Heart right ventricle (tissue), 16 donors: ENCODE data around the gene SGSH. TPM values are rescaled to one million over a fixed set of nuclear protein-coding genes. Genes with fewer than 3 reads are reported as not detected.

Experiments
- ATAC-seq, 8 donors: fragments of 200-7000 bp; cut with Tn5 transposase; one replicate each; pipeline ENCODE4 v1.9.1; 2020; ENCODE audit warnings: mild to moderate bottlenecking in 8 of 8, moderate library complexity in 8 of 8, moderate number of reproducible peaks in 1 of 8
- DNase-seq, 2 donors: peaks; one replicate each; pipeline ENCODE4 v3.0.0-alpha.2; 2020
- H3K27ac ChIP-seq, 10 donors: fragments of 200-600 bp; sonication (generic) in 2 of 10; one replicate each; pipeline versions ENCODE4 v1.5.0 to v1.8.0; 2020 to 2022; ENCODE audit warnings: mild to moderate bottlenecking in 3 of 10
- H3K27me3 ChIP-seq, 7 donors: fragments of 200-600 bp; one replicate each; pipeline ENCODE4 v1.8.0; 2021 to 2022; ENCODE audit warnings: mild to moderate bottlenecking in 2 of 7
- H3K36me3 ChIP-seq, 9 donors: fragments of 200-600 bp; sonication (generic) in 1 of 9; one replicate each; pipeline versions ENCODE4 v1.5.0 to v1.8.0; 2020 to 2022; ENCODE audit warnings: mild to moderate bottlenecking in 2 of 9
- H3K4me1 ChIP-seq, 9 donors: fragments of 200-600 bp; sonication (generic) in 1 of 9; one replicate each; pipeline versions ENCODE4 v1.5.0 to v1.8.0; 2020 to 2022; ENCODE audit warnings: mild to moderate bottlenecking in 4 of 9
- H3K4me3 ChIP-seq, 10 donors: fragments of 200-600 bp; sonication (generic) in 2 of 10; one replicate each; pipeline versions ENCODE4 v1.5.0 to v1.8.0; 2020 to 2022; ENCODE audit warnings: mild to moderate bottlenecking in 7 of 10, moderate library complexity in 2 of 10
- H3K9me3 ChIP-seq, 11 donors: fragments of 200-600 bp in 10 of 11; sonication (generic) in 2 of 11; one replicate each; pipeline versions ENCODE4 v1.5.0 to v1.8.0; 2013 to 2022; ENCODE audit warnings: mild to moderate bottlenecking in 2 of 11, control low read depth in 1 of 11, moderate library complexity in 1 of 11
- CTCF ChIP-seq, 9 donors: fragments of 200-600 bp; sonication (generic) in 2 of 9; IDR thresholded peaks; one replicate each; pipeline versions ENCODE4 v1.5.0 to v1.8.0; 2021 to 2022; ENCODE audit warnings: antibody characterized with exemption in 9 of 9, mild to moderate bottlenecking in 5 of 9, moderate library complexity in 1 of 9
- whole genome bisulfite sequencing, 2 donors: extraction: QIAGEN DNeasy Blood & Tissue Kit; methylation state at CpG; one replicate each; pipeline ENCODE4 v1.1.7; 2013; ENCODE audit warnings: inconsistent platforms in 1 of 2; 5-methylcytosine and 5-hydroxymethylcytosine counted together
- intact Hi-C, 10 donors: fragments of 100-400 bp; cut with DNase I; formaldehyde crosslinking; loops; one replicate each; pipeline versions ENCODE4 v1.11.1 to v1.14.2; 2022
- polyA plus RNA-seq, 2 donors: library from polyadenylated mRNA; stranded (reverse); fragments of 200-250 nt; gene quantifications; one replicate each; pipeline ENCODE4 v1.2.3, GENCODE V29; 2013
- total RNA-seq, 10 donors: library from RNA; stranded (reverse); fragmentation: NEBNext Ultra II Directional in 3 of 10; extraction: Animal tissue kit (Norgen Biotek cat#: 25700) in 3 of 10; gene quantifications; one replicate each; pipeline versions ENCODE4 v1.2.1 to v1.2.4, GENCODE V29; 2021 to 2023
- donor health status: Arrhythmogenic right ventricular cardiomyopathy.
- donor health status: ischemic (EF 13 %, LVEDD 7.1; RV severe dilation, severe dysfunction).
- donor health status: healthy with polysubstance abuse.
- donor health status: DM: no; HTN: yes; CAD: no.
- donor health status: DM: no; HTN: no; CAD: no.
- donor health status: ischemic (EF 25% LVEDD 6.9; RV normal size, moderate dysfunction).
- donor health status: ischemic (EF 25% LVEDD 5.7; RV mildly dilated, moderate dysfunction).
- donor health status: healthy.
- donor health status: DM: yes; HTN: yes; CAD: no.
- donor health status: Ischemic cardiomyopathy.
- donor health status: ischemic (EF 35%, LVEDD 5.7; RV mildly dilated, moderate dysfunction).
- donor health status: nonischemic (EF 11% LVEDD 7.7; RV severe dilation, severe dysfunction).
- donor health status: DM: yes; HTN: yes; CAD: no.
- donor health status: PGD.
- donor health status: ischemic (EF 29% LVEDD 5.4; RV normal size, mild dysfunction).
- donor health status: nonischemic (EF 23%, LVEDD 6.1; RV moderate dilation, normal function).

Gene SGSH
- total and polyA plus RNA-seq, 12 donors: 7.3 to 21.7 (median 14.0) TPM

GRCh38 chr17:80257716-80258213 is 37.6 kb upstream of the SGSH start:
- intact Hi-C loops: loop anchor here in 4 of 10 donors (2.0 to 10.0 kb wide), 4 partner anchors 113 to 250 kb away; partner anchors contain the start of genes GAA (in 2 of the 4) and EIF4A3 (in 1 of the 4)
- H3K27me3 ChIP-seq: no peaks in the 10 kb centered on the region
- no peak for ATAC-seq
- WGBS, 2 donors: 75 to 80% methylated on average over 14 of the region's 14 CpGs
- TF ChIP-seq CTCF (IDR thresholded peaks at IDR 0.05): no peak
- H3K4me1 ChIP-seq: peaks cover 8 to 56% (median 21%) of the 10 kb centered on the region in 9 donors
- no peak for DNase-seq
- H3K27ac ChIP-seq: peak overlapping the region in 2 of 10 donors; percentile 9 to 14
- no peak overlapping the region for H3K4me3 ChIP-seq
- H3K9me3 ChIP-seq: no peaks in the 10 kb centered on the region
- H3K36me3 ChIP-seq: peaks cover 0 to 12% (median 0%) of the 10 kb centered on the region in 9 donors

GRCh38 chr17:80256034-80256350 is 35.9 kb upstream of the SGSH start:
- peak overlapping the region in 1 of 10 donors; percentile 93 for H3K27ac ChIP-seq
- no peak for TF ChIP-seq CTCF (IDR thresholded peaks at IDR 0.05)
- ATAC-seq (no peak), DNase-seq (no peak)
- H3K4me1 ChIP-seq: peaks cover 0 to 41% (median 5%) of the 10 kb centered on the region in 9 donors
- no peaks in the 10 kb centered on the region for H3K27me3 ChIP-seq
- 94 to 99% methylated on average over 5 of the region's 5 CpGs for WGBS, 2 donors
- intact Hi-C loops: loop anchor here in 3 of 10 donors (5.0 to 10.0 kb wide), 3 partner anchors 111 to 249 kb away; partner anchors contain the start of genes EIF4A3 (in 1 of the 3) and GAA (in 1 of the 3)
- H3K36me3 ChIP-seq: peaks cover 0 to 29% (median 0%) of the 10 kb centered on the region in 9 donors
- H3K4me3 ChIP-seq: no peak overlapping the region
- no peaks in the 10 kb centered on the region for H3K9me3 ChIP-seq

GRCh38 chr17:80254396-80255251 is 34.5 kb upstream of the SGSH start:
- intact Hi-C loops: loop anchor here in 3 of 10 donors (5.0 to 10.0 kb wide), 3 partner anchors 110 to 247 kb away; partner anchors contain the start of genes EIF4A3 (in 1 of the 3) and GAA (in 1 of the 3)
- WGBS, 2 donors: 79 to 83% methylated on average over 13 of the region's 13 CpGs
- Histone ChIP-seq H3K4me1 (peaks cover 0 to 38% (median 2%) of the 10 kb centered on the region in 9 donors), H3K27me3 (no peaks in the 10 kb centered on the region), H3K9me3 (no peaks in the 10 kb centered on the region), H3K4me3 (peak overlapping the region in 1 of 10 donors; percentile 6), H3K36me3 (peaks cover 0 to 43% (median 0%) of the 10 kb centered on the region in 9 donors), H3K27ac (peak overlapping the region in 3 of 10 donors; percentile 4 to 93 (median 20))
- TF ChIP-seq CTCF (IDR thresholded peaks at IDR 0.05): no peak
- DNase-seq (no peak), ATAC-seq (peak in 2 of 8 donors; percentile 10 to 43)

GRCh38 chr17:80253631-80254395 is 33.7 kb upstream of the SGSH start:
- Histone ChIP-seq H3K4me1 (peaks cover 0 to 32% (median 0%) of the 10 kb centered on the region in 9 donors), H3K9me3 (no peaks in the 10 kb centered on the region), H3K36me3 (peaks cover 0 to 51% (median 0%) of the 10 kb centered on the region in 9 donors), H3K27ac (peak overlapping the region in 2 of 10 donors; percentile 20 to 93), H3K27me3 (no peaks in the 10 kb centered on the region), H3K4me3 (no peak overlapping the region)
- intact Hi-C loops: loop anchor here in 1 of 10 donors (10.0 kb wide), 1 partner anchor 109 kb away; the partner anchor contains the start of gene EIF4A3
- WGBS, 2 donors: 88 to 93% methylated on average over 21 of the region's 21 CpGs
- TF ChIP-seq CTCF (IDR thresholded peaks at IDR 0.05): no peak
- no peak for DNase-seq
- ATAC-seq: no peak
